Measurements from ENCODE around the gene IGF1R.
"Not testable (repeated sequence)": the region's sequence is repeated elsewhere in the genome, so short reads cannot be mapped to it uniquely, and the experiment has no call there.

The IGF1R gene

DNA sequence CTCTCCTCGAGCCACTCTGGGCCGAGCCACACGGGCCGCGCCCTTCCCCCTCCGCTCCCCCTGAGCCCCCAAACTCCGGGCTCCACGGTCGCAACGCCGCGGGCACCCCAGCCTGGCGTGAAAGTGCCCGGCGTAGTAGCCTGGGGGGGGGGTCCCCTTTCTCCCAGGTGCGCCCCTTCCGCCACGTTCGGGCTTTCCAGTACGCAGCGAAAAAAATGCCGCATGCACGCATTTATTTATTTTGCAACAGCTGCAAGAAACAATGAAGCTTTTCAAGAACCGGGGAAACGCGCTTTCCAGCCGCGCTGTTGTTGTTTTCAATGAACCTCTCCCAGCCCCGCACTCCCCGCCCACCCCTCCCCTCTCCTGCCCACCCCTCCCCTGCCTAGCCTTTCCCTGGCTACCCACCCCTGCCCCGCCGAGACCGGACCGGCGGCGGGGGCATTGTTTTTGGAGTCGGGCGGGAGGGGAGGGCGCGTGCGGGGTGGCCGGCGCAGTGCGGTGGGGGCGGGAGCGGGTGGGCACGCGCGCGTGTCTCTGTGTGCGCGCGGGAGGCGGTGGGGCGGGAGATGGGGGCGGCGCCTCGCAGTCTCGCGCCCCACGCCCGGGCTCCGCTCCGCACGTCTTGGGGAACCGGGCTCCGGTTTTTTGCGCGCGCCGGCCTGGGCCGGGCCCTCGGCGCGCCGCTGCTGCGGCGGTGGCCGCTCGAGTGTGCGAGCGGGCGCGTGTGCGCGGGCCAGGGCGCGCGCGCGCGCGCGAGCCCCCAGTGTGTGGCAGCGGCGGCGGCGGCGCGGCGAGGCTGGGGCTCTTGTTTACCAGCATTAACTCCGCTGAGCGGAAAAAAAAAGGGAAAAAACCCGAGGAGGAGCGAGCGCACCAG lies at the start of gene IGF1R:
Gene IGF1R, plus strand, starts transcription at position 766 of the 880 bp plus-strand sequence. CDS start 1,043 bp downstream, outside the sequence.
- DNase-seq, result peak; percentile 71 to 73

DNA sequence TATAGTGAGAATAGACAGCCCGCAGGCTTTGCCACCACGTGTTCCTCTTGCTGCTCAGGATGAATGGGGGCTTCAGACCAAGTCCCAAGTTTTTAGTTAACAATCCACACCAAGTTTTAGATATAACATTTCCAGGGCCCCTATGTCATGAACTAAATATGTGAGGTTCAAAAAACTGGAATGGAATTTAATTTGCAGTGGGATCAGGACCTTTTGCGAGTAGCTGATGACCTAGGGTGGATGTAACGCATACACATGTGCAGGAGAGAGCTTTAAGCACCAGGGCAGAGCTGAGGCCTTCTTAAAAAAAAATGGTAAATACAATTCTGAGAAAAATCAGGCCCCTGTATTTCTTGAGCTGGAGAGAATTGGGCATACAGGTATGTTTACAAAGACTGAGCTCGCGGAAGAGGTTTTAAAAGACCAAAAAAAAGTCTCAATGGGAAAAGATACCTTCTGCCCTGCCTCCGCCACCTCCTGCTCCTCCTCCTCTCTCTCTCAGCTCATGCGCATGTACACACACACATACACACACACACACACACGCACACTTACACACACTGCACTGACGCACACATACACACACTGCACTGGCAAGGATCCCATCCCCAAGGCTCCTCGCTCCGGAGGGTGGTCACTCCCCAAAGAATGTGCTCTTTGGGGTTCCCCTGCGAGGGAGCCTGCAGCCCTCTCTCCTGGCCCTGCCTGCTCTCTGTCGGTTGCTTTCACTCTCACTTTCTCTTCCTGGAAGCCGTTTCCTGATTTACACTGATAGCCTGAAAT lies 48.2 kb upstream of the IGF1R start:
- DNase-seq, result no peak

DNA sequence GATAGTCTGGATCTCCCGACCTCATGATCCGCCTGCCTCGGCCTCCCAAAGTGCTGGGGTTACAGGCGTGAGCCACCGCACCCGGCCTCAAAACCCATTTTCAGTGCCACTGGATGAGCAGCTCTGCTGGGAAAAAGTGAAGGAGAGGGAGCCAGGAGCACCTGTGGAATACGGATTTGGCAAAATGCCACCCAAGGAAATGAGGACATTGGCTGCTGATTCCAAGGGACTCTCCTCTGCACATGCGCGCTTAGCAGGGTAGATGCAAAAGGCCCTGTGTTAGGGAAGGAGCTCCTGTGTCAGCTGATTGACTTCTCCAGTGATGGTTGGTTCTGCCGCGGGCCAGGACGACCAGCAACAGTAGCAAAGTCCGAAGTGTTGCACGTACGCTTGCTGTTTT lies 43.4 kb upstream of the IGF1R start:
- DNase-seq, result no peak

DNA sequence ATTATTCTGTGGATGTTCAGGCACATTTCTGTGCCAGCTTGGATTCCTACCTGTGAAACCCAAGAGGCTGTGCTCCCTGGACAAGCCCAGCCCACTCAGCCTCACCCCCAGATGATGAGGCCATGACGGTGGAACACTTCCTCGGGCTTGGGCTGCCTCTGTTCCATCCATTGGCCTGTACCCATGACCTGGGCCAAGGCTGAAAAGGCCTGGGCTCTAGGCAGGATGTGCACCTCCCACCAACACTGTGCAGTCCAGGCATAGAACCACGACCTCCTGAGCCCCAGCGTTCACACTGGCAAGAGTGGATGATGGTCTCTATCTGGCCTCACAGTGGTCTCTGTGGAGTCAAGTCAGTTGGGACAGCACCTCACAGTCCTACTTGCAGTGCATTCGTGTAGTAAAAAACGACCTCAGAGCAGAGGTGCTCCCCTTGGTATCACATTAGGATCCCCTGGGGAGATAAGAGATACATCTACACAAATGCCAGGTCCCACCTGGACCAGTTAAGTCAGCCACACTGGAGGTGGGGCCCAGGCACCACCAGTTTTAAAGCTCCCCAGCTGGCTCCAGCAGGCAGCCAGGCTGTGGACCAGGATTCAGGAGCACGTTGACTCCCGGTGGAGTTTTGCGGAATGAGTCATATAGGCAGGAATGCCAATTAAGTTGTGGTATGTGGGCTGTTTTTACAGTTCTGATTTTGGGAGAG lies 39.0 kb upstream of the IGF1R start:
- no peak for DNase-seq

DNA sequence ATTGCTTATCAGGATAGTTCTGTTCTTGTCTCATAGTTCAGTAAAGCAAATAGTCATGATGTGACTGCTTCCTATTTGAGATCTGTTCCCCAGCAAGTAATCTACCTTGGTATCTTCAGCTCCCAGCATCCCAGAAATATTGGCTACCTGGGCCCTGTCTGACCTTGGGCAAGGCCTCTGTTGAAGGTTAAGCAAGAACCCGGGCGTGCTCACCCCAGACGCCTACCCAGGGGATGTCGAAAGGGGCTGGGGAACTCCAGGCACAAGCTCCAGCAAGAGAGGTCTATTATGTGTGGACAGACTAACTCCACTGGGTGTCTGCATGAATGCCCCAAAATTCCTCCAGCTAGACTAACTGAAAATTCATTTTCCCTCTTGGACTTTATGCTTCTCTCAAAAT lies 37.3 kb upstream of the IGF1R start:
- DNase-seq, result no peak

DNA sequence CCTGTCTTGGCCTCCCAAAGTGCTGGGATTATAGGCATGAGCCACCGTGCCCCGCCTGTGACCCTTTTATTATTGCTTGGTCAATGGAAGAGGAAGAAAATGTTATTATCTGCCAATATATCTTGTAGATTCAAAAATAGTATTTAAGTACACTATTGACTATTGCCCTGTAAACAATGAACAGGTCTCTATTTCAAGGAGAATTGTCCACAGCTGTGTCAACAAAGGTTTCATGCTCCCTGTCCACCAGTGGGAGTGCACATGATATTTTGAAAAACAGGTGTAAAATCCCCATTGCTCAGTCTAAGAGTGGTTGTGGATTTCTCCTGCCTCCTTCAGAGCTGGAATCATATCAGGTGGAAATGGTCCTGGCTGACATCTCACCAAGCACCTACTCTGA lies 36.5 kb upstream of the IGF1R start:
- DNase-seq, result no peak

DNA sequence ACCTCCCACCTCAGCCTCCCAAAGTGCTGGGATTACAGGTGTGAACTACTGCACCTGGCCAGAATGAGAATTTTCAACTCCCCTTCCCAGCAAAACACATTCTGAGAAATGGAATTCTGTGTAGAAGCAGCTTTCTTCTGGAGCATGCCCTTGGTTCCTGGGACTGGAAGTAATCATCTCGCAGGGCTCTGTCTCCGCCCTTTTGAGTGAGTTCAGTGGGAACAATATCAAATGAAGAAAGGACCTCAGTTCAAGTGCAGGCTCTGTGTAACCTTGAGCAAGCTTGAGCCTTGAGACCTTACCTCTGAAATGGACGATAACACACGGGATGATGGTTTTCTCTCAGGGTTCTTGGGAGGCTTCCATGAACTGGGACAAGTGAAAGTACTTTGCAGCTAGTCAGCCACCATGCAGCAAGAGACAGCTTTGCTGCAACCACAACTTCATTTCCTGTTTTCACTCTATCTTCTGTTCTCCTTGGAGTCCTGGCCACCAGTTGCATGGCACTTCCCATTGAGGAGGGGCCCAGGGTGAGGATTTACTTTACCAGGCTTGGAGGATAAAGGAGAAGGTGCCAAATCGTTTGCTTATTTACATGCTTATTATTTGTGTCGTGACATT lies 35.7 kb upstream of the IGF1R start:
- no peak for DNase-seq

DNA sequence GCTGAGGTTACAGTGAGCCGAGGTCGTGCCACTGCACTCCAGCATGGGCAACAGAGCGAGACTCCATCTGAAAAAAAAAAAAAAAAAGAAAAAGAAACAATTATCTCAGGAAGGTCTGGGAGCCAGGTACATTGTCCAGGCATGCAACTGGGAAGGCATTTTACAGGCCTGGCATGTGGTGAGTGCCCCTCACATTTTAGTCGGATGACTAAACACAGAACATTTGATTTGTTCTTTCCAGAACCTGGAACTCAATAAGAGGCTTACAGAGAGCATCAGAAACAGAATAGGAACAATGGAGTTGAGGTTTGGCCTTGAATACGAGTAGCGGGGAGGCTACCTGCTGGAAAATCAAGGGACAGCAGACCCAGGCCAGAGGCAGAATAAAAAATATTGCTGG lies 33.7 kb upstream of the IGF1R start:
- no peak for DNase-seq

DNA sequence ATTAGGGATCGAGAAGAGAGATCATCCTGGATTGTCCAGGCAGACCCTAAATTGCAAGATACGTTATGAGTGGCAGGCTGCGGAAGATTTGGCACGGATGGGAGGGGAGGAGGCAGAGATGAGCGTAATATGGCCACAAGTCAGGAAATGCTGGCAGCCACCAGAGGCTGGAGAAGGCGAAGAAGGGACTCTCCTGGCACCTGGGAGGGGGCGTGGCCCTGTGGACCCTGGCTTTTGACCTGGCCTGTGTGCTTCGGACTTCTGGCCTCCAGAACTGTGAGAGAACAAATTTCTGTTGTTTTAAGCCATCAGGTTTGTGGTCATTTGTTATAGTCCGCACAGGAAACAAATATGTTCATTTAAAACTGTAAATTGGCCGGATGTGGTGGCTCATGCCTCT lies 31.9 kb upstream of the IGF1R start:
- DNase-seq, result no peak

DNA sequence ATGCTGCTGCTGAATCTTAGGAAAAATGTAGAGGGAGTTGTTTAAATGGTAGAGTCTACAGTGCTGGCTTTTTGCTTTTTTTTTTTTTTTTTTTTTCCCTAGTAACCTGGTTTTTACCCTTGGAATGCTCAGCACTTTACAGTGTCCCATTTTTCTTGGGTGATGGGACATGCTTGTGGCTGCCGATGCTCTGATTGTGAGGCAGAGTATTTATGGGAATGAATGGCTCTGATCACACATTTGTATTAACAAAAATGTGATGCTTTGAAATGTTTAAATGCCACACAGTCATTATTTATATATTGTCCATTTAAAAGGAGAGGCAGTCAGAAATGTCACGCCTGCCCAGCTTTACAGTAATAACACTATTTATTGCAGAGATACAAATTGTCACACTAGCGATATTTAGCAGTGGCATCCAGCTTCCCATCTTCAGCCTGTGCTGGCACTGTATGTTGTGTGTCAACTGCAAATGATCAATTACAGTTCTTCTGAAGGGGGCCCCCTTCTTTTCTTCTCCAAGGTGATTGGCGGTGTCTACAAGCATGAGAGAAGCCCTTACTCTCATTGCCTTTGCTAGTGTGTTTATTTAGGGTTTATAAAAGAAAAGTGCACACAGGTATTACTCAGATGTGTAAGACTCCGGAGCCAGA lies 30.9 kb upstream of the IGF1R start:
- no peak for DNase-seq

DNA sequence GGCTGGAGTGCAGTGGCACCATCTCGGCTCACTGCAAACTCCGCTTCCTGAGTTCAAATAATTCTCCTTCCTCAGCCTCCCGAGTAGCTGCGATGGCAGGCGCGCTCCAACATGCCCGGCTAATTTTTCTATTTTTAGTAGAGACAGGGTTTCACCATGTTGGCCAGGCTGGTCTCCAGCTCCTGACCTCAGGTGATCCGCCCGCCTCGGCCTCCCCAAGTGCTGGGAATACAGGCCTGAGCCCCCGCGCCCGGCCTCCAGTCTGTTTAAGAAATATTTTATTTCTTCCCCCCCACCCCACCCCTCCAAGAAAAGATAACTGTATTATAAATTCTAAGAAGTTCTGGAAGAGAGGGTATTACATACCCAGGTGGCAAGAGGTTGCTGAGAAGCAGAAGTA lies 29.8 kb upstream of the IGF1R start:
- not testable (repeated sequence) for DNase-seq

DNA sequence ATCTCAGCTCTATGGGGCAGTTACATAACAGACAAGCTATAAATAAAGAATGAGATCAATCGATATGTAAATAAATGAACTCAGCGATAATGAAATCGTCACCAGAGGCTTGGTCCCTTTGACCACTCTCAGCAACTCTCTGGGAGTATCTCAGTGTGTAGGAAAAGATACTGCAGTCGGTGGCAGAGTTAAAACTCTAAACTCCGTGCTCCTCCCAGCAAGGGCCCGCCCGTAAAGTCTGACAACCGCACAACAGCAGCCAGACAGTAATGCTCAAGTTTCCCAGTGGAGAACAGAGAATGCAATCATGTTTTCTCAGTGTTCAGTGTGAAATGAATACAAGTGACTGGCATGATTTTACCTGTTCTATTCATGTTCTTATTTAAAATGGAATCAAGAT lies 28.3 kb upstream of the IGF1R start:
- DNase-seq, result no peak

DNA sequence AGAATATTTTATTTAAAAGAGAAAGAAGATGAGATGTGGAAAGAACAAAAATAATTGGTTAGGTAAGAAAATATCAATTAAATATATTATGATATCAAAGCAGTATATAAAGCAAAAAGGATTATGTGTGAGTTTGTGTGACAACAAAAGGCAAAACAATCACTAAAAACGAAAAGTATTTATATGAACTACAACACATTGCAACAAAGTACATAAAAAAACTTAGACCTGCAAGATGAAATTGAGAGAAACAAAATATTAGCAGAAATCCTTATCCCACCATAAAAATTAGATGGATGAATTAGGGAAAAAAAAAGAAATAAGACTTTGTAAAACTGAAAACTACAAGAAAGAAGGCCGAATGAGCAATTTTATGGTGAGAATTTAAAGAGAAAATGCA lies 27.3 kb upstream of the IGF1R start:
- no peak for DNase-seq

DNA sequence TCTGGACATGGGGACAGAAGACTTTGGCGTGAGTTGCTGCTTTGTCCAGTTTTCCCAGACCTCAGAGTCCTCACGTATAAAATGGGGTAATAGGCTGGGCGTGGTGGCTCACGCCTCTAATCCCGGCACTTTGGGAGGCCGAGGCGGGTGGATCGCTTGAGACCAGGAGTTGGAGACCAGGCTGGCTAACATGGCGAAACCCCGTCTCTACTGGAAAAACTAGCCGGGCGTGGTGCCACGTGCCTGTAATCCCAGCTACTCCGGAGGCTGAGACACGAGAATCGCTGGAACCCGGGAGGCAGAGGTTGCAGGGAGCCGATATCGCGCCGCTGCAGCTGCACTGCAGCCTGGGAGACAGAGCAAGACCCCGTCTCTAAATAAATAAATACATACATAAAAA lies 22.7 kb upstream of the IGF1R start:
- no peak for DNase-seq

DNA sequence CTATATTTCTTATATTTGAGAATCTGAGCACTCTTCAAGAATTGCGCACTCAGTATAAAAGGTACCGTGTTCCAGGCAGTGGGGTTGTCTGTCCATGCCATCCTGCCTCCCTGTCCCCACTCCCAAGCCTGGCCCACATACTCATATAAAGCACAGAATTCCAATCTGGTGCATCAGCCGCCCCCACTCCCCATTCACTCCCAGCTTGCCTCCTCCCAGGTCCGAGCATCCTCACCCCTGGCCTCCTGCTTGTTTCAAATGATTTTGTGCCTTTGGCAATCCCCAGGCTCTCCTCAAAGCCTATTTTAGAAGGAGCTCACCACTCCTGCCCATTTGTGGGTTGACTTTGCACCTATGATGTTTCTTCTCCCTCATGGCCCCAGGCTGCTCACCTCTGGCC lies 22.2 kb upstream of the IGF1R start:
- no peak for DNase-seq

DNA sequence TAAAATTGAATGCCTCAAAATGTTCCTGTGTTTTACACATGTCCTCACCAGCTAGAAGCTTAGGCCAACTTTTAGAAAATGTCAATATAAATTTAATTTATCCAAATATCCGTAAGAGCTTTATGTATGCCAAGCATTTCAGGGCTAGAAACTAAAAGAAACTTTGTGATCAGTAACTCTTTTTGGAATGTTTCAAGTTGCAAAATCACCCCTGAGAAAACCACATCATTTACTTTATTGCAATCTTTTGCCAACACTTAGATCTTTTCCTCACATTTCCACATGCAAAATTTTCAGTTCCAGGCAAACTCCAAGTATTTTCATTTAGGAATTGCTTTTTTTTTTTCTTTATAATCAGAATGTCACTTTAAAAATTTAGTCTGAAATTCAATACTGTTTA lies 20.1 kb upstream of the IGF1R start:
- no peak for DNase-seq

DNA sequence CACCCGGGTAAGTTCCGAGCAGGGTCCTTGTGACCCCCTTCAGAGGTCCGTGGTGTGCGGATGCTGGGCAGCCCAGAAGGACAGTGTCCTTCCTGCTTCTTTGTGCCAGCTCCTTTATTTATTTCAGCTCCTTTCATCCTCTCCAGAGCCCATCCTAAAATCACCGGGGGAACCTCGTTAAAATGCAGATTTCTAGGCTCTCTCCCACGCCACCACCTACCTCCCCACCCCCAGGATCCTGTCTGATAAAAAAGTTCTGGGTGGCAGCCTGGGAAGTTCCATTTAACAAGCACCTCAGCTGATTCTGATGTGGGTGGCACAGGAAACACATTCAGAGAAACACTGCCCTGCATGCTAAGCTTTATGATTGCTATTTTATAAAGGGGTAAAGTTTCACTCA lies 12.5 kb upstream of the IGF1R start:
- no peak for DNase-seq

DNA sequence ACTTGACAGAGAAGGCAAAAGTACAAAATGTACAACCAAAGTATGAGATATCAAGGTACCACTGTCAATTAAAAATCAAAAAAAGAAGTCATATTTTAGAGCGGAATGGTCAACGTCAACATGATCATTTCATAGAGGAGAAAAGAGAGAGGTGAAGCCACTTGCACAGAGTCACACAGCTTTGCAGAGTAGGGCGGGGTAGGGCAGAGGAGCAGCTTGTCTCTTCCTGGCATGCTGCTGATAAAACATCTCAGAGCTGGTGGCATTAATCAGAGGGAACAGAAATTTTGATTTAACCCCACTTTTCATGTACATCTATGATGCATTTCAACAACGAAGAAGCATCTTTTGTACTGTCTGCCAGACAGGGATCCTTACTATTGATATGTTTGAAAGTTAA lies 5.2 kb upstream of the IGF1R start:
- no peak for DNase-seq

DNA sequence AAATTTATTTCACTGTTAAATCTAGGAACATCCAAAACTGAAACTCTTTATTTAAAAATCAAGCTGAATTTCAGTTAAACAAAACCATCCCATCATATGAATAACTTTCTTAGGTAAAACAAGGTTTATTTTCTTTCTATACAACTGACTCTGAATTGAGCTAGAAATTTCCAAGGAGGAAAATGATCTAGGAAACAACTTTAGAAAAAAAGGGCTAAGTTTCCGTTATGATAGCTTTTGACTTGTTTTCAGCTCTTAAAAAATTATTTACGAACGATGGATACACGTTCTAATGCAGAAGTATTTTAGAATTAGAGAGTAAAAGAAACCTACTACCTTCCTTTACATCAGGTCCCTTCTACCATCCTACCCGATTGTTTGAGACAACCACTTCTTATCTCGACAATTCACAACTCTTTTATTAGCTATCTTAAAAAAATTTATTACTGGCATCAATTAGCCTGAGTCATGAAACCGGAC lies 1.8 kb upstream of the IGF1R start:
- DNase-seq, result no peak

DNA sequence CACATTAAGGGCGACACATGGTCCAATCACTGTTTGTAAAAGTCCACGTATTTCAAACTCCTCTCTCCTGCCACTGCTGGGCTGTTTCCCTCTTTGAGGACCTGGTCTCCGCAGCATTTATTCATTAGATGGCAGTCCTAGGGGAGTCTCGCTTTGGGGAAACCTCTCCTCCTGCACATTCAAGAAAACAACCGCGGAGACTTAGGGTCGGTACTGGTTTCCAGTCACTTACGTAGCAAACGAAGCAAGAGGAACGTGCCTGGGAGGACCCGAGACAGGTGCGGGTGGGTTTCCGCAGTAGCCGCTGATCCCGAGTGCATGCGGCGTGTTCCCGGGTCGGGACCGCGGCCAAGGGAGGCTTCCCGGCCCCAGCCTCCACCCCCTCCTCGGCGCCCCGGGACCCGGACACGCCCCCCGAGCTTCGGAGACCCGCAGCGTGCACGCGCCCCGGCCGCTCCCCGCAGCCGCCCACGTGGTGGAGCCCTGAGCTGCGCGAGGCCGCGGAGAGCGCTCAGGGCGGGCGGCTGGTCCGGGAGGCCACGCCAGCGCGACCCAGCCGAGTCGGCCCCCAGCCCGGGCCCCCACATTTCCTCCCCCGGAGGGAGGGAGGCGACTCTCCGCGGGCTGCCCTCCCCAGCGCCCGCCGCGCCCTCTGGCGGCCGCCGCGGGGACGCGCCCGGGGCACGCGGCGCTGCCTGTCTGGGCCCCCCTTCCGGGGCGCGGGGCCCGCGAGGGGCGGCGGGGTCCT lies 1.1 kb upstream of the IGF1R start:
- peak; percentile 18 to 55 for DNase-seq

DNA sequence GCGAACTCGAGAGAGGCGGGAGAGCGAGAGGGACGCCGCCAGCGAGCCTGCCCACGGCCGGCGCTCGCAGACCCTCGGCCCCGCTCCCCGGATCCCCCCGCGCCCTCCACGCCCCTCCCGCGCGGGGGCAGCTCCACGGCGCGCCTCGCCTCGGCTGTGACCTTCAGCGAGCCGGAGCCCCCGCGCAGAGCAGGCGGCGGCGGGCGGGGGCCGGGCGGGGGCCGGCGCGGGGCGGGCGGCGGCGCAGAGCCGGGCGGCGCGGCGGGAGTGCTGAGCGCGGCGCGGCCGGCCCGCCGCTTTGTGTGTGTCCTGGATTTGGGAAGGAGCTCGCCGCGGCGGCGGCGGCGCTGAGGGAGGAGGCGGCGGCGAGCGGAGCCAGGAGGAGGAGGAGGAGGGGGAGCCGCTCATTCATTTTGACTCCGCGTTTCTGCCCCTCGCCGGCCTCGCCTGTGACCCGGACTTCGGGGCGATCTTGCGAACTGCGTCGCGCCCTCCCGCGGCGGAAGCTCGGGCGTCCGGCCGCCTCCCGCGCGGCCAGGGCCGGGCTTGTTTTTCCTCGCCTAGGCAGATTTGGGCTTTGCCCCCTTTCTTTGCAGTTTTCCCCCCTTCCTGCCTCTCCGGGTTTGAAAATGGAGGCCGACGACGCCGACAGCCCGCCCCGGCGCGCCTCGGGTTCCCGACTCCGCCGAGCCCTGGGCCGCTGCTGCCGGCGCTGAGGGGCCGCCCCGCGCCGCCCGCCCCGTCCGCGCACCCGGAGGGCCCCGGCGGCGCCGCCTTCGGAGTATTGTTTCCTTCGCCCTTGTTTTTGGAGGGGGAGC lies 524 bp downstream of the IGF1R start:
- no peak for DNase-seq

Measured in SHP77 (cell line).